HepG2 (cell line): Measurements from ENCODE around the gene SNX13. TPM values are rescaled to one million over a fixed set of nuclear protein-coding genes. Genes with fewer than 3 reads are reported as not detected.

Source experiments
- ATAC-seq: fragments of 200-7000 bp; cut with Tn5 transposase; 3 replicates; pipeline ENCODE4 v1.9.1; 2020; ENCODE audit warnings: mild to moderate bottlenecking, moderate library complexity
- BruUV-seq: library from RNA; stranded (reverse); fragments of 400-500 nt; replicated peaks from 2 replicates; lab custom pipeline; 2021; lab: Mats Ljungman, UMichigan
- CTCF ChIA-PET: fragments of 300-600 bp; formaldehyde crosslinking; extraction: SDS; loops from one replicate; lab custom pipeline; 2021; ENCODE audit warnings: low total read pairs, inconsistent platforms, low intra/inter-chr PET ratio; lab: Yijun Ruan, JAX
- POLR2A ChIA-PET: fragments of 350-600 bp; sonication (Branson Sonifier 250); formaldehyde crosslinking; loops from one replicate; lab custom pipeline; 2020; ENCODE audit warnings: antibody characterized with exemption, inconsistent platforms; lab: Yijun Ruan, JAX
- DNase-seq: peaks from one replicate; pipeline ENCODE4 v3.0.0-alpha.2; 2015; ENCODE audit warnings: low spot score
- FAIRE-seq: peaks from 3 replicates; lab custom pipeline; 2011; peaks lifted over from hg19 to GRCh38; lab: Jason Lieb, UNC
- H2AFZ ChIP-seq: one replicate; pipeline ENCODE4 v1.6.1; 2011; ENCODE audit warnings: low read length, inconsistent platforms
- H3K27ac ChIP-seq: fragments of 300-600 bp; 3 replicates; pipeline ENCODE4 v1.8.0; 2011; ENCODE audit warnings: mixed run types, mild to moderate bottlenecking, mixed read lengths, low read length, inconsistent platforms; ENCODE audit not compliant: insufficient read depth; ENCODE audit errors: extremely low read length
- H3K27me3 ChIP-seq, 2 experiments: fragments of 200-600 bp in 1 of 2; 2 replicates in 1 of 2; 3 replicates in 1 of 2; pipeline versions ENCODE4 v1.6.0 to v1.8.0; 2011; ENCODE audit warnings: low read length in 2 of 2, mild to moderate bottlenecking in 2 of 2, moderate library complexity in 2 of 2, inconsistent platforms in 1 of 2; ENCODE audit not compliant: insufficient read depth in 2 of 2, control insufficient read depth in 1 of 2
- H3K36me3 ChIP-seq, 2 experiments: fragments of 200-600 bp in 1 of 2; replicated peaks in 1 of 2; 2 replicates in 1 of 2; 3 replicates in 1 of 2; pipeline versions ENCODE4 v1.5.1 to v1.8.0; 2011; ENCODE audit warnings: low read length in 2 of 2, inconsistent platforms in 1 of 2; ENCODE audit not compliant: insufficient read depth in 2 of 2, control insufficient read depth in 1 of 2
- H3K4me1 ChIP-seq: 2 replicates; pipeline ENCODE4 v1.5.1; 2012; ENCODE audit warnings: low read length, inconsistent platforms; ENCODE audit not compliant: insufficient read depth
- H3K4me2 ChIP-seq: 2 replicates; pipeline ENCODE4 v1.6.0; 2011; ENCODE audit warnings: low read depth, low read length, inconsistent platforms
- H3K4me3 ChIP-seq, 3 experiments: fragments of 200-600 bp in 1 of 3; sonication (generic), shearing (Covaris generic) in 1 of 3; replicated peaks in 1 of 3; 2 replicates each; pipeline ENCODE4 v1.5.1; 2011 to 2016; ENCODE audit warnings: low read length in 3 of 3, inconsistent platforms in 2 of 3, low read depth in 2 of 3, mild to moderate bottlenecking in 2 of 3, control low read depth in 1 of 3, mixed read lengths in 1 of 3; ENCODE audit not compliant: insufficient read depth in 1 of 3
- H3K79me2 ChIP-seq: one replicate; pipeline ENCODE4 v1.6.1; 2011; ENCODE audit warnings: low read length, inconsistent platforms; ENCODE audit not compliant: insufficient read depth
- H3K9ac ChIP-seq: 2 replicates; pipeline ENCODE4 v1.6.0; 2011; ENCODE audit warnings: mild to moderate bottlenecking, low read depth, low read length, inconsistent platforms; ENCODE audit not compliant: insufficient read depth
- H3K9me3 ChIP-seq: 2 replicates; pipeline ENCODE4 v1.5.1; 2012; ENCODE audit warnings: mild to moderate bottlenecking, low read length
- H4K20me1 ChIP-seq: 2 replicates; pipeline ENCODE4 v1.6.0; 2011; ENCODE audit warnings: inconsistent platforms, mild to moderate bottlenecking, low read length, moderate library complexity; ENCODE audit not compliant: insufficient read depth
- ATF3 ChIP-seq: sonication (generic); formaldehyde crosslinking; IDR thresholded peaks from 2 replicates; pipeline ENCODE4 v1.4.0; 2020; ENCODE audit warnings: missing genetic modification reagents
- CENPBD1 ChIP-seq: sonication (generic); formaldehyde crosslinking; IDR thresholded peaks from 2 replicates; pipeline ENCODE4 v1.8.0; 2022; ENCODE audit warnings: missing genetic modification reagents, low read depth, mild to moderate bottlenecking, borderline replicate concordance
- ELF4 ChIP-seq: sonication (generic); formaldehyde crosslinking; IDR thresholded peaks from 2 replicates; pipeline ENCODE4 v1.5.0; 2020; ENCODE audit warnings: missing genetic modification reagents, mild to moderate bottlenecking, moderate library complexity, borderline replicate concordance
- MAZ ChIP-seq, 2 experiments: sonication (generic) in 1 of 2; formaldehyde crosslinking in 1 of 2; IDR thresholded peaks; 2 replicates each; pipeline versions ENCODE4 v1.5.0 to v1.6.1; 2012 to 2020; ENCODE audit warnings: low read depth in 2 of 2, mild to moderate bottlenecking in 2 of 2, borderline replicate concordance in 1 of 2, improper control_type of control experiment in 1 of 2, low read length in 1 of 2, missing genetic modification reagents in 1 of 2, moderate library complexity in 1 of 2
- MED1 ChIP-seq: sonication (generic); formaldehyde crosslinking; IDR thresholded peaks from 2 replicates; pipeline ENCODE4 v1.4.0; 2020; ENCODE audit warnings: missing genetic modification reagents
- MED8 ChIP-seq: sonication (generic); formaldehyde crosslinking; IDR thresholded peaks from 2 replicates; pipeline ENCODE4 v1.8.1; 2023; ENCODE audit warnings: mild to moderate bottlenecking, missing genetic modification reagents; ENCODE audit not compliant: insufficient replicate concordance
- NFKB2 ChIP-seq: sonication (generic); formaldehyde crosslinking; IDR thresholded peaks from 2 replicates; pipeline ENCODE4 v1.4.0; 2020; ENCODE audit warnings: missing genetic modification reagents, borderline replicate concordance
- NONO ChIP-seq, 2 experiments: fragments of 450-650 bp in 1 of 2; sonication (generic) in 1 of 2; formaldehyde crosslinking in 1 of 2; IDR thresholded peaks in 1 of 2; conservative IDR thresholded peaks in 1 of 2; 2 replicates each; pipeline versions ENCODE4 v1.6.1 to v1.8.0; 2017 to 2022; ENCODE audit warnings: mild to moderate bottlenecking in 1 of 2, missing genetic modification reagents in 1 of 2, moderate library complexity in 1 of 2
- POGZ ChIP-seq: sonication (generic); formaldehyde crosslinking; IDR thresholded peaks from 2 replicates; pipeline ENCODE4 v1.4.0; 2020; ENCODE audit warnings: mild to moderate bottlenecking, missing genetic modification reagents
- POLR2A ChIP-seq, 2 experiments: IDR thresholded peaks; 2 replicates each; pipeline ENCODE4 v1.6.1; 2011; ENCODE audit warnings: low read depth in 2 of 2, low read length in 2 of 2, mild to moderate bottlenecking in 1 of 2, moderate library complexity in 1 of 2; ENCODE audit not compliant: insufficient read depth in 1 of 2
- SRSF4 ChIP-seq: fragments of 200-400 bp; formaldehyde crosslinking; IDR thresholded peaks from one replicate; pipeline ENCODE4 v1.6.1; 2018; ENCODE audit warnings: mild to moderate bottlenecking, low read depth, low read length, moderate library complexity; ENCODE audit not compliant: poor library complexity, severe bottlenecking
- TERF1 ChIP-seq: sonication (generic); formaldehyde crosslinking; IDR thresholded peaks from 2 replicates; pipeline ENCODE4 v1.8.0; 2022; ENCODE audit warnings: mild to moderate bottlenecking, missing genetic modification reagents, moderate library complexity
- TFAP4 ChIP-seq: sonication (generic); IDR thresholded peaks from 2 replicates; pipeline ENCODE4 v1.6.1; 2016; ENCODE audit warnings: low read depth, borderline replicate concordance
- ZNF18 ChIP-seq: sonication (generic); formaldehyde crosslinking; IDR thresholded peaks from 2 replicates; pipeline ENCODE4 v1.8.0; 2022; ENCODE audit warnings: mild to moderate bottlenecking, missing genetic modification reagents; ENCODE audit not compliant: insufficient replicate concordance
- ZNF501 ChIP-seq: sonication (generic); formaldehyde crosslinking; IDR thresholded peaks from 2 replicates; pipeline ENCODE4 v1.5.1; 2020; ENCODE audit warnings: mild to moderate bottlenecking, moderate library complexity, missing genetic modification reagents
- ZNF558 ChIP-seq: sonication (generic); formaldehyde crosslinking; IDR thresholded peaks from 2 replicates; pipeline ENCODE4 v1.9.0; 2022; ENCODE audit warnings: mild to moderate bottlenecking, missing genetic modification reagents, borderline replicate concordance
- ZNF639 ChIP-seq: conservative IDR thresholded peaks from 2 replicates; pipeline ENCODE4 v1.6.1; 2018; ENCODE audit warnings: missing genetic modification reagents
- ZSCAN20 ChIP-seq: sonication (generic); formaldehyde crosslinking; IDR thresholded peaks from 2 replicates; pipeline ENCODE4 v1.4.0; 2020; ENCODE audit warnings: missing genetic modification reagents, mild to moderate bottlenecking, borderline replicate concordance
- WGBS: methylation state at CpG from one replicate; pipeline ENCODE4 v1.1.6; 2017; ENCODE audit warnings: low lambda C conversion rate; 5-methylcytosine and 5-hydroxymethylcytosine counted together
- in situ Hi-C: cut with HindIII; loops from 2 replicates; pipeline ENCODE4 v1.10.0; 2017; ENCODE audit warnings: low pct_unique_long_range_greater_than_20kb; ENCODE audit not compliant: extremely low pct_ligation_motif_present
- intact Hi-C: fragments of 100-400 bp; cut with micrococcal nuclease; formaldehyde crosslinking; loops from one replicate; pipeline ENCODE4 v1.10.0; 2022; ENCODE audit not compliant: unreplicated experiment
- polyA plus RNA-seq, 8 experiments: library from polyadenylated mRNA; depleted of rRNA in 3 of 8; stranded (reverse) in 7 of 8; unstranded in 1 of 8; fragments of >200 nt; fragmentation: Illumina TruSeq in 4 of 8; extraction: Trizol in 4 of 8; gene quantifications; 2 replicates each; pipeline versions ENCODE4 v1.2.1 to v1.2.3, GENCODE V29; 2011 to 2016; ENCODE audit warnings: low read depth in 4 of 8, missing spikeins in 1 of 8, mixed read lengths in 1 of 8; ENCODE audit not compliant: insufficient read depth in 1 of 8
- total RNA-seq, 5 experiments: library from RNA; depleted of rRNA; stranded (reverse); fragments of >200 nt; fragmentation: Illumina TruSeq; extraction: Trizol; gene quantifications; 2 replicates each; pipeline ENCODE4 v1.2.3, GENCODE V29; 2016; ENCODE audit warnings: low read depth in 1 of 5

Gene SNX13
- total and polyA plus RNA-seq, 2 of the 13 experiments (the other 11 are each of a cell fraction or from before 2014, with no cell fraction given): 14.3 to 32.3 TPM

GRCh38 chr7:17745610-17746009 lies 194.7 kb downstream of the SNX13 start (continued):
- TF ChIP-seq CENPBD1 (CRISPR knock-in tag) (no peak), ELF4 (no peak), MED8 (no peak), NONO (IDR thresholded peaks at IDR 0.05) (no peak), NONO (CRISPR knock-in tag; conservative IDR thresholded peaks at IDR 0.05) (no peak), ZNF18 (CRISPR knock-in tag) (no peak), ATF3 (CRISPR knock-in tag) (no peak), ZNF501 (CRISPR knock-in tag) (no peak), TFAP4 (no peak)

- DNase-seq (no peak), FAIRE-seq (no peak), ATAC-seq (no peak)
- no peaks in the 10 kb centered on the region for H3K27me3 ChIP-seq
- intact Hi-C loops (no loop called here), in situ Hi-C loops (no loop called here)
- 5% methylated on average over 3 of the region's 3 CpGs for WGBS
- no peaks in the 10 kb centered on the region for H3K79me2 ChIP-seq
- no peaks in the 10 kb centered on the region for H4K20me1 ChIP-seq
- H3K4me1 ChIP-seq: no peaks in the 10 kb centered on the region
- no peak overlapping the region for H3K4me3 ChIP-seq
- no peaks in the 10 kb centered on the region for H3K9me3 ChIP-seq
- H3K4me2 ChIP-seq: no peak overlapping the region
- ChIA-PET POLR2A (no interaction called here), CTCF (no interaction called here)
- H3K27ac ChIP-seq: no peak overlapping the region
- no TSS peak for BruUV-seq
- no peak overlapping the region for H3K9ac ChIP-seq
- no peaks in the 10 kb centered on the region for H3K36me3 ChIP-seq
- no peak overlapping the region for H2AFZ ChIP-seq
- TF ChIP-seq MED1 (CRISPR knock-in tag) (no peak), MAZ (IDR thresholded peaks at IDR 0.05; ENCODE audit: borderline replicate concordance, low read depth, low read length) (no peak), MAZ (CRISPR knock-in tag; IDR thresholded peaks at IDR 0.05; ENCODE audit: low read depth) (no peak), ZSCAN20 (CRISPR knock-in tag) (no peak), POGZ (CRISPR knock-in tag) (no peak), NFKB2 (CRISPR knock-in tag) (no peak), POLR2A (IDR thresholded peaks at IDR 0.05; ENCODE audit: insufficient read depth in 1 of 2, low read depth in 2 of 2, low read length in 2 of 2) (no peak), ZNF558 (CRISPR knock-in tag) (no peak), TERF1 (CRISPR knock-in tag) (no peak), SRSF4 (no peak), ZNF639 (CRISPR knock-in tag) (no peak)
Observed at GRCh38 chr7:17743316-17743715, 197.0 kb downstream of the SNX13 start.
